Skin epidermis (tissue), 12 donors: Measurements from ENCODE around the gene TAF1B.
"Not testable (repeated sequence)": the region's sequence is repeated elsewhere in the genome, so short reads cannot be mapped to it uniquely, and the experiment has no call there.

Experiments used
- H3K27ac ChIP-seq, 21 experiments: fragments of 200-600 bp; sonication (generic) in 11 of 21; one replicate each; pipeline ENCODE4 v1.5.0; 2020; ENCODE audit warnings: mild to moderate bottlenecking in 3 of 21, inconsistent platforms in 2 of 21, moderate library complexity in 2 of 21
- H3K4me3 ChIP-seq, 7 experiments: fragments of 200-600 bp; sonication (generic) in 2 of 7; one replicate each; pipeline ENCODE4 v1.5.0; 2020; ENCODE audit warnings: inconsistent platforms in 2 of 7, mild to moderate bottlenecking in 2 of 7, moderate library complexity in 1 of 7

TAF1B gene

GRCh38 chr2:9824956-9825720, 18.1 kb upstream of the TAF1B start:
- Histone ChIP-seq H3K27ac (no peak overlapping the region), H3K4me3 (no peak overlapping the region)

GRCh38 chr2:9826208-9826607, 17.1 kb upstream of the TAF1B start:
- Histone ChIP-seq H3K27ac (no peak overlapping the region), H3K4me3 (no peak overlapping the region)

- H3K27ac ChIP-seq, result peak overlapping the region in 19 of 21 experiments; percentile 32 to 84 (median 64)
These were observed 12.4 kb upstream of the TAF1B start for GRCh38 chr2:9830685-9831410.

GRCh38 chr2:9831670-9832069, 11.6 kb upstream of the TAF1B start:
- Histone ChIP-seq H3K27ac (peak overlapping the region in 14 of 21 experiments; percentile 18 to 84 (median 66)), H3K4me3 (no peak overlapping the region)

More at GRCh38 chr2:9830685-9831410, 12.4 kb upstream of the TAF1B start:
- no peak overlapping the region for H3K4me3 ChIP-seq

GRCh38 chr2:9832586-9832985, 10.7 kb upstream of the TAF1B start:
- Histone ChIP-seq H3K27ac (peak overlapping the region in 5 of 21 experiments; percentile 18 to 81 (median 72)), H3K4me3 (no peak overlapping the region)

- not testable (repeated sequence) for H3K27ac ChIP-seq, H3K4me3 ChIP-seq
These were observed 8.2 kb upstream of the TAF1B start for GRCh38 chr2:9835068-9835467.

GRCh38 chr2:9836074-9836473, 7.2 kb upstream of the TAF1B start:
- Histone ChIP-seq H3K27ac (peak overlapping the region in 4 of 21 experiments; percentile 40 to 71 (median 53)), H3K4me3 (no peak overlapping the region)

- H3K4me3 ChIP-seq, result no peak overlapping the region
- H3K27ac ChIP-seq, result peak overlapping the region in 9 of 21 experiments; percentile 8 to 71 (median 40)
These were observed 6.8 kb upstream of the TAF1B start for GRCh38 chr2:9836517-9836916.

- Histone ChIP-seq H3K27ac (peak overlapping the region in 6 of 21 experiments; percentile 16 to 56 (median 28)), H3K4me3 (no peak overlapping the region)
These were observed 5.8 kb upstream of the TAF1B start for GRCh38 chr2:9837451-9837850.

- no peak overlapping the region for H3K4me3 ChIP-seq
- H3K27ac ChIP-seq, result no peak overlapping the region
These were observed 4.9 kb upstream of the TAF1B start for GRCh38 chr2:9838391-9838790.

- peak overlapping the region; percentile 46 to 69 (median 63) for H3K4me3 ChIP-seq
- peak overlapping the region; percentile 72 to 98 (median 93) for H3K27ac ChIP-seq
These were observed 616 bp upstream of the TAF1B start for GRCh38 chr2:9842487-9843228.

- peak overlapping the region in 20 of 21 experiments; percentile 75 to 98 (median 93) for H3K27ac ChIP-seq
- H3K4me3 ChIP-seq, result peak overlapping the region; percentile 46 to 69 (median 63)
These were observed 786 bp downstream of the TAF1B start for GRCh38 chr2:9844036-9844483.

- H3K27ac ChIP-seq, result peak overlapping the region in 20 of 21 experiments; percentile 75 to 98 (median 93)
- H3K4me3 ChIP-seq, result peak overlapping the region; percentile 46 to 69 (median 63)
These were observed 1.3 kb downstream of the TAF1B start for GRCh38 chr2:9844576-9844975.

- H3K27ac ChIP-seq, result peak overlapping the region in 12 of 21 experiments; percentile 2 to 97 (median 37)
- H3K4me3 ChIP-seq, result no peak overlapping the region
These were observed 3.3 kb downstream of the TAF1B start for GRCh38 chr2:9846554-9846953.

- peak overlapping the region in 9 of 21 experiments; percentile 2 to 96 (median 27) for H3K27ac ChIP-seq
- H3K4me3 ChIP-seq, result no peak overlapping the region
These were observed 3.9 kb downstream of the TAF1B start for GRCh38 chr2:9847140-9847539.

GRCh38 chr2:9852881-9853280, 9.6 kb downstream of the TAF1B start:
- Histone ChIP-seq H3K27ac (peak overlapping the region in 1 of 21 experiments; percentile 29), H3K4me3 (no peak overlapping the region)

GRCh38 chr2:9857814-9858729, 14.8 kb downstream of the TAF1B start:
- H3K4me3 ChIP-seq, result no peak overlapping the region
- no peak overlapping the region for H3K27ac ChIP-seq

- no peak overlapping the region for H3K27ac ChIP-seq
- H3K4me3 ChIP-seq, result no peak overlapping the region
These were observed 15.4 kb downstream of the TAF1B start for GRCh38 chr2:9858730-9859068.
